ENCODE results near the gene JRKL. TPM values are rescaled to one million over a fixed set of nuclear protein-coding genes. Genes with fewer than 3 reads are reported as not detected.

The JRKL gene
- total and polyA plus RNA-seq, 2 of the 8 experiments (the other 6 are each of a cell fraction or from before 2014, with no cell fraction given): 1.4 to 4.9 TPM

DNA sequence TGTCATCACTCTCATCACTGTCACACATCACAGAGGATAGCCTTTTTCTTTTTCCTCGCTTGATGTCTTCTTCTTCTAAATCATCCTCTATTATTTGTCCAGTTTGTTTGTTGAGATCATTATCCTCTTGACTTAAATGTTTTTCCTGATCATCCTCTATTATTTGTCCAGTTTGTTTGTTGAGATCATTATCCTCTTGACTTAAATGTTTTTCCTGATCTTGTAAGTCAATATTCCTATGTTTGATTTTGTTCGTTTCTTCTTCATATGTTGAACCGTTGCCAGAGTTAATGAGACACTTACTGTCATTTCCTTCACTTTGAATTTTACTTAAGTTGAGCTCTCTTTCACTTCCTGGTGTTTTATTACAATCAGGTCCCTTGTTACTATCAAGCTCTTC, 5.7 kb upstream of the JRKL start:
- H4K8ac ChIP-seq (ENCODE audit: extremely low read depth, insufficient read depth, low read length): no peak overlapping the region
- H2BK5ac ChIP-seq (ENCODE audit: low read depth, low read length): no peak overlapping the region
- FAIRE-seq (no peak), DNase-seq (ENCODE audit: low read depth in 1 of 2, low spot score in 2 of 2) (no peak)
- no peak overlapping the region for H2AK5ac ChIP-seq (ENCODE audit: low read depth, low read length)
- H3K56ac ChIP-seq (replicated peaks; ENCODE audit: insufficient read length, low read depth, low read length): no peak overlapping the region
- 91% methylated on average over 3 of the region's 3 CpGs; no CpG with 5 or more reads in 1 of the 2 experiments for WGBS, 2 experiments (ENCODE audit: extremely low coverage in 1 of 2, insufficient coverage in 1 of 2, insufficient read length in 1 of 2, insufficient replicate concordance in 2 of 2, low coverage in 1 of 2, low lambda C conversion rate in 2 of 2, missing lambda C conversion rate in 1 of 2)
- H3K4ac ChIP-seq (replicated peaks; ENCODE audit: insufficient read length, low read depth, low read length): no peak overlapping the region
- no peaks in the 10 kb centered on the region for H3K4me1 ChIP-seq (replicated peaks in 1 of 4; ENCODE audit: control insufficient read depth in 3 of 4, insufficient read depth in 4 of 4, low read length in 3 of 4)
- no peaks in the 10 kb centered on the region; the same call in 1 of the 2 replicates for H3K79me1 ChIP-seq (ENCODE audit: low read depth, low read length)
- H3K27ac ChIP-seq (ENCODE audit: low read depth, low read length): no peak overlapping the region
- no peak overlapping the region for H3K9ac ChIP-seq (replicated peaks in 1 of 4; ENCODE audit: extremely low read depth in 1 of 4, low read depth in 3 of 4, low read length in 3 of 4)
- no peak overlapping the region for H4K91ac ChIP-seq (replicated peaks; ENCODE audit: insufficient read length, low read length)
- H3K27me3 ChIP-seq (replicated peaks in 1 of 4; ENCODE audit: control insufficient read depth in 3 of 4, extremely low read depth in 1 of 4, insufficient read depth in 3 of 4, low read length in 3 of 4): no peaks in the 10 kb centered on the region
- H3K14ac ChIP-seq (ENCODE audit: insufficient read length): no peak overlapping the region
- H2BK20ac ChIP-seq (ENCODE audit: low read length): no peak overlapping the region
- no peaks in the 10 kb centered on the region for H3K23me2 ChIP-seq (ENCODE audit: low read depth, low read length)
- no peak overlapping the region for H3K4me3 ChIP-seq (ENCODE audit: extremely low read depth in 1 of 4, insufficient read depth in 2 of 4, low read depth in 3 of 4, low read length in 4 of 4)
- peaks cover 0 to 19% of the 10 kb centered on the region in 2 experiments; a peak in 2 of 4 replicates for H3K79me2 ChIP-seq (ENCODE audit: control insufficient read depth in 1 of 2, insufficient read depth in 2 of 2, low read length in 2 of 2)
- no peaks in the 10 kb centered on the region for H3K9me3 ChIP-seq (ENCODE audit: insufficient read depth in 2 of 2, low read depth in 1 of 2, low read length in 1 of 2)
- no peak overlapping the region for H4K5ac ChIP-seq (ENCODE audit: insufficient read length, low read depth, low read length)
- H3K18ac ChIP-seq (ENCODE audit: extremely low read depth, low read length): no peak overlapping the region
- no peak overlapping the region for H2BK12ac ChIP-seq (ENCODE audit: low read depth, low read length)
- H3K36me3 ChIP-seq (ENCODE audit: control insufficient read depth in 2 of 4, insufficient read depth in 4 of 4, low read length in 3 of 4): peaks cover 0 to 16% (median 3%) of the 10 kb centered on the region in 4 experiments; a peak in 3 of 8 replicates
- CTCF ChIA-PET (ENCODE audit: partially characterized antibody): interaction anchor here (0.8 to 1.5 kb wide), 3 partner anchors 10 to 53 kb away, joined by 3 to 6 read pairs (median 3); no protein-coding TSS in a partner anchor
- H4K20me1 ChIP-seq (replicated peaks in 1 of 2; ENCODE audit: control insufficient read depth in 1 of 2, insufficient read depth in 2 of 2, low read length in 2 of 2): no peaks in the 10 kb centered on the region
- H2BK120ac ChIP-seq (replicated peaks; ENCODE audit: low read depth, low read length): no peak overlapping the region
- no peak overlapping the region for H3K23ac ChIP-seq (ENCODE audit: insufficient read length)
- H2BK15ac ChIP-seq (ENCODE audit: low read length): no peak overlapping the region
- no peak overlapping the region for H3K4me2 ChIP-seq (ENCODE audit: insufficient read depth in 1 of 2, low read depth in 2 of 2, low read length in 2 of 2)
- no peak for TF ChIP-seq PHF8 (conservative IDR thresholded peaks at IDR 0.05; ENCODE audit: low read depth, low read length)
- TF ChIP-seq, protein P1, sequence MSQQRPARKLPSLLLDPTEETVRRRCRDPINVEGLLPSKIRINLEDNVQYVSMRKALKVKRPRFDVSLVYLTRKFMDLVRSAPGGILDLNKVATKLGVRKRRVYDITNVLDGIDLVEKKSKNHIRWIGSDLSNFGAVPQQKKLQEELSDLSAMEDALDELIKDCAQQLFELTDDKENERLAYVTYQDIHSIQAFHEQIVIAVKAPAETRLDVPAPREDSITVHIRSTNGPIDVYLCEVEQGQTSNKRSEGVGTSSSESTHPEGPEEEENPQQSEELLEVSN (IDR thresholded peaks at IDR 0.05): no peak
- POLR2A ChIA-PET (ENCODE audit: partially characterized antibody): no interaction called here
- no peak overlapping the region for H2AFZ ChIP-seq (ENCODE audit: low read length)
